NT2/D1 (cell line): ENCODE data around the gene AVPR1B.

Experiments used
- DNase-seq: peaks from one replicate; pipeline ENCODE4 v3.0.0-alpha.2; 2011; ENCODE audit warnings: low read depth, low spot score
- H3K27me3 ChIP-seq: 2 replicates; pipeline ENCODE4 v1.6.0; 2011; ENCODE audit warnings: mild to moderate bottlenecking; ENCODE audit not compliant: insufficient read length, insufficient read depth
- H3K36me3 ChIP-seq: 2 replicates; pipeline ENCODE4 v1.6.1; 2011; ENCODE audit warnings: mild to moderate bottlenecking, low read length, mixed read lengths; ENCODE audit not compliant: insufficient read depth, insufficient read length
- H3K4me1 ChIP-seq: 2 replicates; pipeline ENCODE4 v1.5.1; 2011; ENCODE audit not compliant: insufficient read depth, insufficient read length
- H3K4me3 ChIP-seq: 2 replicates; pipeline ENCODE4 v1.5.1; 2011; ENCODE audit warnings: low read depth; ENCODE audit not compliant: insufficient read length
- H3K9ac ChIP-seq: 2 replicates; pipeline ENCODE4 v1.6.0; 2011; ENCODE audit warnings: low read depth; ENCODE audit not compliant: insufficient read length
- H3K9me3 ChIP-seq: 2 replicates; pipeline ENCODE4 v1.5.1; 2011; ENCODE audit warnings: mild to moderate bottlenecking, low read length; ENCODE audit not compliant: insufficient read depth
- SUZ12 ChIP-seq: IDR thresholded peaks from 2 replicates; pipeline ENCODE4 v1.6.1; 2011; ENCODE audit not compliant: insufficient read length, insufficient read depth; ENCODE audit errors: extremely low read depth
- YY1 ChIP-seq: IDR thresholded peaks from 2 replicates; pipeline ENCODE4 v1.6.1; 2011; ENCODE audit not compliant: insufficient read length, insufficient read depth
- ZNF274 ChIP-seq: IDR thresholded peaks from 2 replicates; pipeline ENCODE4 v1.6.1; 2011; ENCODE audit warnings: mild to moderate bottlenecking, low read depth, low read length

The AVPR1B gene

GRCh38 chr1:206106328-206107167, 10.6 kb downstream of the AVPR1B start:
- no peak for TF ChIP-seq SUZ12
- no peak for TF ChIP-seq YY1
- TF ChIP-seq ZNF274: no peak
- peak; percentile 89 for DNase-seq
- no peaks in the 10 kb centered on the region for H3K9me3 ChIP-seq
- H3K27me3 ChIP-seq: no peaks in the 10 kb centered on the region
- no peaks in the 10 kb centered on the region for H3K4me1 ChIP-seq
- no peaks in the 10 kb centered on the region for H3K36me3 ChIP-seq
- H3K4me3 ChIP-seq: no peak overlapping the region
- no peak overlapping the region for H3K9ac ChIP-seq

- H3K4me1 ChIP-seq: no peaks in the 10 kb centered on the region
- H3K36me3 ChIP-seq: no peaks in the 10 kb centered on the region
- H3K9ac ChIP-seq: no peak overlapping the region
- no peaks in the 10 kb centered on the region for H3K27me3 ChIP-seq
- DNase-seq: no peak
- no peaks in the 10 kb centered on the region for H3K9me3 ChIP-seq
- TF ChIP-seq SUZ12 (no peak), YY1 (no peak), ZNF274 (no peak)
- no peak overlapping the region for H3K4me3 ChIP-seq
Measured at GRCh38 chr1:206105464-206105995, 11.7 kb downstream of the AVPR1B start.

DNA sequence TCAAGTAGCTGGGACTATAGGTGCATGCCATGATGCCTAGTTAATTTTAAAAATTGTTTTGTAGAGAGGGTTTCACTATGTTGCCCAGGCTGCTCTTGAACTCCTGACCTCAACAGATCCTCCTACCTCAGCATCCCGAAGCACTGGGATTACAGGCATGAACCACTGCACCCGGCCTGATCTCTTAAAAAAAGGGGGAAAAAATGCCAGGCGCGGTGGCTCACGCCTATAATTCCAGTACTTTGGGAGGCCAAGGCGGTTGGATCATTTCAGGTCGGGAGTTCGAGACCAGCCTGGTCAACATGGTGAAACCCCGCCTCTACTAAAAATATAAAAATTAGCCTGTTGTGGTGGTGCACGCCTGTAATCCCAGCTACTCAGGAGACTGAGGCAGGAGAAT, 13.2 kb downstream of the AVPR1B start:
- no peak for DNase-seq
- H3K4me1 ChIP-seq: no peaks in the 10 kb centered on the region
- H3K27me3 ChIP-seq: no peaks in the 10 kb centered on the region
- no peak overlapping the region for H3K9ac ChIP-seq
- H3K4me3 ChIP-seq: no peak overlapping the region
- TF ChIP-seq SUZ12: no peak
- no peak for TF ChIP-seq YY1
- no peak for TF ChIP-seq ZNF274
- no peaks in the 10 kb centered on the region for H3K9me3 ChIP-seq
- no peaks in the 10 kb centered on the region for H3K36me3 ChIP-seq

- no peaks in the 10 kb centered on the region for H3K9me3 ChIP-seq
- H3K27me3 ChIP-seq: no peaks in the 10 kb centered on the region
- no peak for DNase-seq
- H3K36me3 ChIP-seq: no peaks in the 10 kb centered on the region
- TF ChIP-seq YY1 (no peak), SUZ12 (no peak), ZNF274 (no peak)
- no peak overlapping the region for H3K4me3 ChIP-seq
- H3K9ac ChIP-seq: no peak overlapping the region
- H3K4me1 ChIP-seq: no peaks in the 10 kb centered on the region
Measured at GRCh38 chr1:206102292-206102936, 14.8 kb downstream of the AVPR1B start.

DNA sequence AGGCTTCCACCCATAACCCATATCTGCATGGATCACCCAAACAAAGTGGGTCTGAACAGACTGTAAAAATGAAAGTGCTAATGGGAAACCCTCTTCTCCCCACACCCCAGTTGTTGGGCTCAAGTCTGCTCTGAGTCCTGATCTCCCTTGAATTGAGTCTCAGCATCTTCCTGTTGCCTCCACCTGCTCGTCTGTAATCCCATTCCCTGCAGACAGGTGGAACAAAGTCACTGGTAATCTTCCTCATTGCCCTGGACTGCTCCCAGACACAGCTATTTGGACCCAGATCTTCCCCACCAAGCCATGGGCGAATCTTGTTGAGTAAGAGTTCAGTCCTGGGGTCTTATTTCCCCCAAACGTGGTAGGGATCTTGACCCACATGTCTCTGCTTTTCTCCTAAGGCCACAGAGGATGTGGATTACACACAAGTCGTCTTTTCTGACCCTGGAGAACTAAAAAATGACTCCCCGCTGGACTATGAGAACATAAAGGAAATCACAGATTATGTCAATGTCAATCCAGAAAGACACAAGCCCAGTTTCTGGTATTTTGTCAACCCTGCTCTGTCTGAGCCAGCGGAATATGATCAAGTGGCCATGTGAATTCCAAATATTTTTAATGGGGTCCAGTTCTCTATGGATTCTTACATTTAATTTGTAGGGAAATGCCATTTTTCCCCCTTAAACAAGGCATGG, 15.7 kb downstream of the AVPR1B start:
- Histone ChIP-seq H3K4me3 (no peak overlapping the region), H3K4me1 (no peaks in the 10 kb centered on the region), H3K9ac (no peak overlapping the region), H3K27me3 (no peaks in the 10 kb centered on the region), H3K9me3 (no peaks in the 10 kb centered on the region), H3K36me3 (no peaks in the 10 kb centered on the region)
- no peak for DNase-seq
- no peak for TF ChIP-seq SUZ12
- TF ChIP-seq ZNF274: no peak
- no peak for TF ChIP-seq YY1

DNA sequence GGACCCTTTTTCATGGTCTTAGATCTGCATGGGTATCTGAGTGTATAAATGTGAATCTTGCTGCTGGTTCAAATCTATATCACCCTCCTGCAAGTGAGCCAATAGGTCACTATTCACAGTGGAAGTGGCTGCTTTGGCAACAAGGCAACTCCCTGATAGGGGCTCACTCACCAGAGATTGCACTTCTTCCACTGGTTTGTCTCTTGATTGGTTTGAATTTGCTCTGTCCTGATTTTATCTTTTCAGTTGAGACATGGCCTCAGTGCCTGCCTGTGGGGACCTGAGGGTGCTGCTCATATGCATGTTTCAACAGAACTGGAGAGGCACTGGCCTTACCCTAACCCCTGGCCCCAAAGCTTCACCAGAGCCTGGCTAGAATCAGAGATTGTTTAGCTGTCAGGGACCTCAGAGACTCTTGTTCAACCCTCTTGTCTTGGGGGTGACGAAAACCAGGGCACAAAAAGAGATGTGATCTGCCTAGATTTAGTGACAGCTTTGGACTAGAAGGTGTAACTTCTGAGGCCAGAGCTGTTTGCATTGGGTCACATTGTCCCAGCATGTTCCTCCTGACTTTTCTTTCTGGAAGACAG, 16.9 kb downstream of the AVPR1B start:
- no peaks in the 10 kb centered on the region for H3K9me3 ChIP-seq
- H3K4me1 ChIP-seq: no peaks in the 10 kb centered on the region
- H3K27me3 ChIP-seq: no peaks in the 10 kb centered on the region
- no peaks in the 10 kb centered on the region for H3K36me3 ChIP-seq
- no peak for DNase-seq
- TF ChIP-seq ZNF274 (no peak), YY1 (no peak), SUZ12 (no peak)
- H3K9ac ChIP-seq: no peak overlapping the region
- H3K4me3 ChIP-seq: no peak overlapping the region
